ENCODE measurements around the gene KLC4. TPM values are rescaled to one million over a fixed set of nuclear protein-coding genes. Genes with fewer than 3 reads are reported as not detected.
"Not testable (repeated sequence)": the region's sequence is repeated elsewhere in the genome, so short reads cannot be mapped to it uniquely, and the experiment has no call there.

The KLC4 gene
- total RNA-seq, 1 experiment from 2014 or later, result 11.6 TPM

DNA sequence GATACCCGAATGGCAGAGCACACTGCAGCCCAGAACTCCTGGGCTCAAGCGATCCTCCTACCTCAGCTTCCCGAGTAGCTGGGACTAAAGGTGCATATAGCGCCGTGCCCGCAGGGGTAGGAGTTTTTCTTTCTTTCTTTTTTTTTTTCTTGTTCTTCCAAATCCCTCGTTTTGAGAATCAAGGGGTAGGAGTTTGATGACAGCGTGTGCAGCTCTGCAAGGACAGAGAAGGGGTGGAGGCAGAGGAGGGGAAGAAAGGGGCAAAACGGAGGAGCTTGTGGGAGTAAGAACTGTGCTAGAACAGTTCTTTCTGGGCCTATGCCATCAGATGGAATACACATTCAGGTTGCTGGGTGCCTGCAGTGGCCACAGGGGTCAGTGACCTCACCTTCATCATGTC lies 22.7 kb upstream of the KLC4 start:
- DNase-seq (ENCODE audit: low spot score), result no peak

DNA sequence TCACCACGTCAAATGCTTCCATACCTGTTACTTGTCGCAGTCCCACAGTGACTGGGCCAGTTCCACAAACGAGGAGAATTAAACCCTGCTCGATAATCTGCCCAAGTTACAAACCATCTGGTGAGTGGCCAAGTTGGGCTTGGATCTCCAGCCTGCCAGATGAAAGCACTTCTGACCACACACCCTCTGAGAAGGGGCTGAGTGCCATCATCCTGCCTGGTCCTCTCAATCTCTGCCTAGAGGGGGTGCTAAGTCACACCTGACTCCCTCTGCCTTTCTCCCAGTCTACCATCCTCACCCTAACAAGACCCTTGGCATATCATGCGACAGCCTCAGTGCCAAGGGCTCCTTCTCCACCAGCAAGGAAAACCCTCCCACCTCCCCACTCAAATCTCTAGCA lies 22.2 kb upstream of the KLC4 start:
- no peak for DNase-seq (ENCODE audit: low spot score)

DNA sequence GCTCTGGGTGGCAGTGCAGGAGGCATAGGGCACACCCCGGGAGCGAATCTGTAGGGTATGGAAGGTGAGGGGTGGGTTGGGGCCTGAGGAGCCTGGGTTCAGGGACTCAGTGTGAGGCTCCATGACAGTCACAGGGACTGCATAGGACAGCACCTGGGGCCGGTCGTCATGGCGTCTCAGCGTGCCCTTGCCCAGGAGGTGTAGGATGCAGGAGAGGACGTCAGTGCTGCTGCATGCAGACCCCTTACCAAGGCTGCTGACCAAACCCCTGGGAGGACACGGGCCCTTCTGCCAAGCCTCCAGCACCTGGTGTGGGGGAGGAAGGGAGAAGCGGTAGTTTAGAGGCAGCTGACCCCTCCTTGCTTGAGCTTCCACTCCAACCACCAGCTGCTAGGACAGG lies 21.7 kb upstream of the KLC4 start:
- DNase-seq (ENCODE audit: low spot score), result no peak

DNA sequence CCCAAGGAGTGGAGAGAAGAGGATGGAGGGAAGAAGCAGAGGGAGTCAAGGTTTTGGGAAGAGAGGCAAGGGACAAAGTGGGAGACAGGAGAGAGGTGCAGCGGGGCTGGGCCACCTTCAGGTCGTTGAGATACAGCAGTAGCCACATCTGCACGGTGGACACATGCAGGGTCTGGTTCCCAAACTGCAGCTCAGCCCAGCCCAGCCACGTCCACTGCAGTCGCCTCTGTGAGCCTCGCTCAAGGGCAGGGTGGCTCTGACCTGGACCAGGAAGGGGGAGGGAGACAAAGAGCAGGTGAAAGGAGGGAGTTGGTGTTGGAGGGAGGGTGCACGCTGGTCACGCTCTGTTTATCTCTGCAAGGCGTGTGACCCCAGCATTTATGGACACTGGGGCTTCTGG lies 20.7 kb upstream of the KLC4 start:
- no peak for DNase-seq (ENCODE audit: low spot score)

DNA sequence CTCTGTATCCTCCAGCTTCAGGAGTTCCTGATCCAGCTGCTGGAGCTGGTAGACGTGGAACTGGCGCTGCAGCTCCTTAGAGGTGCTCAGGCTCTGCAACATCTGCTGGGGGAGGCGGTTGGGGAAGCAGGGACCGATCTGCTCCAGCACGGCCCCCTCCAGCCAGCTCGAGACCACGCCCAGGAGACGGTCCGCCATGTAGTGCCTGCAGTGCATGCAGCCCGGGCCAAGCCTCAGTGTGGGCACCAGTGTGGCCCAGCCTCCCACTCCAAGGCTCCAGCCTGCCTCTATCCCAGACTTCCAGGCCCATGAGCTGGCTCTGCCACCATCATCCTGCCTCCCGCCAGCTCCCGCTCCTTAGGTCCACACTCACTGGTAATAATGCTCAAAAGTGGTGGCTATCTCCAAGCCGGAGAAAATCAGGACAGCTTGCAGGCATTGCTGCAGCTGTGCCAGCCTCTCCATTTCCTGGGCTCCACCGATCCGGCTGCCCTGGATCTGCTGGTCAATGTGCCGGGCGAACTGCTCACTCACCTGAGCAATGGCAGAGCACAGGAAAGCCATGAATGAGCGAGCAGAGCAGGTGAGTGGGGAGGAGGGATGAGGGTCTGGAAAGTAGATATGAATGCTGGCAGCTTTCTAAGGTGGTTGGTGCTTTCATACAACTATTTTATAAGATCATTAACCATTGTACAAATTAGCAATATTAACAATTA lies 18.7 kb upstream of the KLC4 start:
- no peak for DNase-seq (ENCODE audit: low spot score)

DNA sequence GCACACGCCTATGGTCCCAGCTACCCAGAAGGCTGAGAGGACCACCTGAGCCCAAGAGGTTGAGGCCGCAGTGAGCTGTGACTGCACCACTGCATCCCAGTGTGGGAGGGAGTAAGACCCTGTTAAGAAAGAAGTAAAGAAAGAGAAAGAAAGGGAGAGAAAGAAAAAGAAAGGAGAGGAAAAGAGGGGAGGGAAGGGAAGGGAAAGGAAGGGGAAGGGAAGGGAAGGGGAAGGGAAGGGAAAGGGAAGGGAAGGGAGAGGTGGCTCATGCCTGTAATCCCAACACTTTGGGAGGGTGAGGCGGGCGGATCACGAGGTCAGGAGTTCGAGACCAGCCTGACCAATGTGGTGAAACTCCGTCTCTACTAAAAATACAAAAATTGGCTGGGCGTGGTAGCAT lies 18.0 kb upstream of the KLC4 start:
- DNase-seq (ENCODE audit: low spot score), result not testable (repeated sequence)

DNA sequence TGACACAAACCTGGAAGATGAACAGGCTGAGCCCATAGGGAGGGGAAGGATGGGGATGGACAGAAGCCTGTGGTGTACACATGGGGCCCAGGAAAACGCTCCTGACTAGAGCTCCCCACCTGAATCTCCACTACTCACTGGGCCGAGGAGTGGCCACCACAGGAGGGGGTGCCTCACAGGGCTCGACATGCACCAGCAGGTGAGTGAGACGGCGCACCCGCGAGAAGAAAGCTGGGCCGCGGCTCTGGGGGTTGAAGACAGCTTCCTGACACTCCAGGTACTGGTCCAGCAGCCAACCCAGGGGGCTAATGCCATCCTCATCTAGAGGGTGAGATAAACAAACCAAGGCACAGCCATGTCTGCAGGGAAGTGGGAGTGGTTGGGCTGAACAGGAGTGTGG lies 16.1 kb upstream of the KLC4 start:
- no peak for DNase-seq (ENCODE audit: low spot score)

DNA sequence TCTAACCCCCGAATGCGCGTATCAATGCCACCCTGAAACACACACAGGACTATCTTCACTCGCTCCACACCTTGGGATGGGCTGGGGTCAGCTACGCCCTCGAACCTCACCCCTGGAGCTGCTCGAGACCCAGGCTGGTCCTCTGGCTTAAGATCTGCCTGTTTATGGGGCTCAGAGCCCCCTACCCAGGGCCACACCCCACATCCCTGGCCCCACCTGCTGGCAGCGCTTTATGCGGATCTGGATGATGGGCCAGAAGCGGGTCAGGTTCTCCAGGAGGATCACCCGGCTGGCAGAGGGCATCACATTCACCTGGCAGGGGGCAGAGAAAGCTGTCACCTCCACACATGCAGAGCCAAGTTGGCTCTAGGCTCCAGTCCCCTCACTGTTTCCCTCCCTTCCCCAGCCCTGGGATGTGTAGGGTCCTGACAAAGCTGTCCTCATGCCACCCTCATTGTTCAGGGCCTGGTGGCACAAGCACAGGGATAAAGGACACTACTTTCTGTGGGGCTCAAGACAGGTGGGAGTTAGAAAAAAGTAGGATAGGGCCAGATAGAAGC lies 14.0 kb upstream of the KLC4 start:
- DNase-seq (ENCODE audit: low spot score), result no peak

DNA sequence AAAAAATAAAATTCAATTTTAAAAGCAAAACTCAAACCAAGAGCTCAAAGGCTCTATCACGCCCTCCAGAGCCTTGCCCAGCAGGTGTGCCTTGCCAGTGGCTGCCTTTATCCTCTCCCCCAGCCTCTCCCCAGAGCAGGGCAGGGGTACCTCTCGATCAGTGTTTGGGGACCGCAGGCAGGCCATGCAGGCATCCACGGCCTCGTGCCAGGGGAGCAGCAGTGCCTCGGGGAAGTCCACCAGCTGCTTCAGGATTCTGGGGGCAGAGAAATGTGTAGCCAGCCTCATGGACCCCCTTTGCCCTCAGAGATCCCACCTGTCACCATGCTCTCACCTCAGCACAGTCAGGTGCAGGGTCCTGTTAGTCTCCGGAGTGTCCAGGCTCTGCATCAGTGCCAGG lies 11.4 kb upstream of the KLC4 start:
- no peak for DNase-seq (ENCODE audit: low spot score)

DNA sequence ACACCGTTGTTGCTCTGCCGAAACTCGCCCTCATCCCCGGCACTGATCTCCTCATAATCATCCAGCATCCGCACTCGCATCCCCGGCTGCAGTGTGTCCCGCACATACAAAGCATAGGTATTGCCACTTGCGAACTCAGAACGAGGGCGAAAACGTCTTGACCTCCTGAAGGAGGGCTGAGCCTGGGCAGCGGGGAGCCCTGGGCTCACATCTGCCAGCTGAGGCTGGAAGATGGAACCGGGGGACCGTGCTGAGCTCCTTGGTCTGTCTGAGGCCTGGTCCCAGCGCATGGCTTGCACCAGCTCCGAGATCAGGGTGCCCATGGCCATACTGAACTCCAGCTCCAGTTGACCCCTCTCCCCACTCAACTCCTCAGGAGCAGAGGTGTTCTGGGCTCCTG lies 8.4 kb upstream of the KLC4 start:
- DNase-seq (ENCODE audit: low spot score), result no peak

DNA sequence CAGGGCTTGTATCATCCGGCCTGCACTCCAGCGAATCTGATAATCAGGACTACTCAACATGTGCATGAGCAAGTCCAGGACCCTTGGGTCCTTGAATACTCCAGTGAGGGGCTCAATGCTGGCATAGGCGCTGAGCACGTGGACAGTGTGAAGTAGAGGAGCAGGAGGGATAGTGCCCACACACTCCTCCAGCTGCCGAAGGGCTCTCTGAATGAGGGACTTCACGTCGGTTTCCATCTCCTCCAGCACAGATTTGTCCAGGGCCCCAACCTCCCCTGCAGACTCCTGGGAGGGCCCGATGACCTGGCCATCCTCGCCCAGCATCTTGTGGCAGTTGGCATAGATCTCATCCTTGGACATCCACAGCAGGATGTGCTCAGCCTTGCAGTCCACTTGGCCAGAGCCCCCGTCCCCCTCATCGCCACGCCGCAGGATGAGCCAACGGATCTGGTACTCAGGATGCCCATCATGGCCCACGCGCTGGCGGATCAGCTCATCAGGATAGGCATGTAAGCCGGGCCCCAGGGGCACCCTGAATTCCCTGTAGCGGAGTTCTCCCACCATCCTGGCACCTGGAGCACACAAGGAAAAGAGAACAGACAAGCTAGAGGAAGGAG lies 7.1 kb upstream of the KLC4 start:
- no peak for DNase-seq (ENCODE audit: low spot score)

DNA sequence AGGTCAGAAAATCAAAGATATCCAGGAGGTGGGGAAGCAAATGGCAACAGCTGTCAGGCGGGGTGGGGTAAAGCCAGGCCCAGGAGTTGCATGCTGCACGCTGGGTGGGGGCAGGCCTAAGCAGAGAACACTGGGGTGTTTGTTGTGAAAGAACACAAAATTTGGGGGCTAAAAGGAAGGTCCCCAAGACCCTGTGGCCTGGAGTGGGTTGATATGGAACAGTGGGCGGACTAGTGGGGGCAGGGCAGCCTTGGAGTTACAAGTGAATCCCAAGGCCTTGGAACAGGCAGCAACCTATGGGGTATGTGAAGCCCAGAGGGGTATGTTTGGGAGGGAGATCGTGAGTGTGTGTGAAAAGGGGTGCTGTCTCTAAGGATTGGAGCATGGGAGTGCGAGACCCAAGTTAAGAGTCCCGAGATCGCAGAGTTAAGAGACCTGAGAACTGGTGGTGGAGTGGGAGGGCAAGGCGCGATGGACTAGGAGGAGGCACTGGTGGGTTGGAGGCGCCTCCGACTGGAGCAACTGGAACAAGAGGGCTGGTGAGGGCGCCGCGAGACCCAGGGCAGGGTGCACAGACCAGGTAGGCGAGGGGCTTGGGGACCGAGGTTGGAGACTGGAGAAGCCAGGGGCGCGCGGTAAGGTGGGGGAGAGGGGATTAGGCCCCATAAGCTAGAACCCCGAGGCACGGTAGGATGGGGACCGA lies 6.4 kb upstream of the KLC4 start:
- DNase-seq (ENCODE audit: low spot score), result no peak

DNA sequence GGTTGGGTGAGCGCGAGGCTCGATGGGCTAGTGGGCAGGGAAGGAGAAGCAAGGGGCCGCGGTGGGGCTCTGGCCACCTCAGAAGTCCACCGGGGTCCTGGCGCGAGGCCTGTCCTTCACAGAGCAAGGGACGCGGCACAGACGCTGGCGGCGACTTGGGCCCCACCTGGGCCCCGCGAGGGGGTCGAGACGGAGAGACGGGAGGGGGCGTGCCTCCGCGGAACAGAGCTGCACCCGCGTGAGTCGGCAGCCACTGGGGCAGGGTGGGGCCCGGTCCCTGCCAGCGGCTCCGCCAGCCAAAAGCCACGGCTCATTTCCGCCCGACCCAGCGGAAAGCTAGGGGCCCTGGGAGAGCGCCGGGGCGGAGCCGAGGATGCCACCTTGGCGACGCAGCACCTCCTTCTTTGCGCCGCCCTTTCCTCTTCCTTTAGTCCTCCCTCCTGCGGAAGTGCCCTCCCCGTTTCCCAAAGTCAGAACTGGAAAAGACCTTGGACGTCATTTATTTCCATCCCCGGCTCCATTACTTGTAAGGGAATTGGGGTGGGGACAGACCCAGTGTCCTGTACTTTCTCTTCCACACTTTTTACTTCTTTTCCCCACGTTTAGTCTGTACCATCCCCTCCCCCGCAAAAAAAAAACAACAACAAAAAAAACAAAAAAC lies 5.8 kb upstream of the KLC4 start, which contains the start of gene CUL7:
TSS of gene CUL7 (minus strand) at position 307 of the 661 bp plus-strand sequence. CDS start 1,063 bp downstream, outside the sequence.
- DNase-seq (ENCODE audit: low spot score), result peak; percentile 98

DNA sequence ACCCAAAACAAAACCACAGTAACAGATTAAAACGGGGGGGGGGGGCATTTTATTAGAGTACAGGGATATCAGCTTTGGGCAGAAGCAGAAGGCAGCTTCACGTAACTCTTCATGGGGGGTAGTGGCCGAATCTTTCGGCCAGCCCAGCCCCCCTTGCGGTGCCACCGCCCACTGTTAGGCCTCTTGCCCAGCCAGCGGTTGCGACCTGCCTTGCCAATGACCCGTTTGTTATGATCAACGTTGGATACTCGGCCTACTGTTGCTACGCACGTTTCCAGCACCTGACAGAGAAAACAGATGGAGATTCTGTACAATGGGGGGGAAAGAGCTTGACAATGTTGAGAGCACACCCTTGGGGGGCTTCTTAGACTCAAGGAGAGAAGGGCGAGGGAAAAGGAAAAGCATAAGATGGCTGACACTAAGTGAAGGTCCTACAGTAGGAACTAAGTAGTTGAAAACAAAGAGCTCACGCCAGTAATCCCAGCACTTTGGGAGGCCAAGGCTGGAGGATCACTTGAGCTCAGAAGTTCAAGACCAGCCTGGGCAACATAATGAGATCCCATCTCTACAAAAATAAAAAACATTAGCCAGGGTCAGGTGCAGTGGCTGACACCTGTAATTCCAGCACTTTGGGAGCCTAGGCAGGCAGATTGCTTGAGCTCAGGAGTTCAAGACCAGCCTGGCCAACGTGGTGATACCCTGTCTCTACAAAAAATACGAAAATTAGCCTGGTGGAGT lies 5.1 kb upstream of the KLC4 start:
- no peak for DNase-seq (ENCODE audit: low spot score)

DNA sequence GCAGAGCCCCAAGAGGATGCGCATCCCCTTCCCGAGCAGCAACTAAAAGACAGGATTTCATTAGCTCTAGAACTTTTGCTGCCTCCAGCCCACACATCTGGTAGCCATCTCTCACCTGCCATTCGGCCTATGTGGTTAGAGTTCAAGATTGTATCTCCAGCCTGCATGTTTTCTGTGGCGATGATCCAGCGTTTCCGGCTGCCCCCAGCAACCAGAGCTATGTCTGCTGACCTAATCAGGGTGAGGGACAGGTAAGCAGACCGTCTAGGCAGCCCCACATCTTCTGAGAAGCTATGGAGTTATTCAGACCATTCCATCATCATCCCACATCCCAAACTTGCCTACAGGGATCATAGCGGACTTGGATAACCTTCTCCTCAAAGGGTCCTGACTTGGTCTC lies 3.5 kb upstream of the KLC4 start:
- DNase-seq (ENCODE audit: low spot score), result no peak

DNA sequence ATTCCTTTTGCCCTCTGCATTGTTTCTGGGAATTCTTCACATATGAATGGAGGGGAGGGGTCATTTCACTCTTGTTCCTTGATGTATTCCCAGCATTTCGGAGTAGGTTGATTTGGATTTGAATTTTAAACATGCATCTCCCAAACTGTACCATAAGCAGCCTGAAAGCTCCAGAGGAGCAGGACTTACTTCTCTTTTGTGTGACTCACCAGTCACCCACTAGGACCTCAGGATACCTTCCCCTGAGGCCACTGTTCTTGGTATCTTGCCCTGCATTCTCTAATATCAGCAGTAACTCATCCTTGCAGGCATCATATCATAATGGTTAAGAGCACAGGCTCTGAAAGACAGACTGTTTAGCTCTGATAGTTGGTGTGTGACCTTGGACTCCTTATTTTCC lies 900 bp upstream of the KLC4 start:
- no peak for DNase-seq (ENCODE audit: low spot score)

DNA sequence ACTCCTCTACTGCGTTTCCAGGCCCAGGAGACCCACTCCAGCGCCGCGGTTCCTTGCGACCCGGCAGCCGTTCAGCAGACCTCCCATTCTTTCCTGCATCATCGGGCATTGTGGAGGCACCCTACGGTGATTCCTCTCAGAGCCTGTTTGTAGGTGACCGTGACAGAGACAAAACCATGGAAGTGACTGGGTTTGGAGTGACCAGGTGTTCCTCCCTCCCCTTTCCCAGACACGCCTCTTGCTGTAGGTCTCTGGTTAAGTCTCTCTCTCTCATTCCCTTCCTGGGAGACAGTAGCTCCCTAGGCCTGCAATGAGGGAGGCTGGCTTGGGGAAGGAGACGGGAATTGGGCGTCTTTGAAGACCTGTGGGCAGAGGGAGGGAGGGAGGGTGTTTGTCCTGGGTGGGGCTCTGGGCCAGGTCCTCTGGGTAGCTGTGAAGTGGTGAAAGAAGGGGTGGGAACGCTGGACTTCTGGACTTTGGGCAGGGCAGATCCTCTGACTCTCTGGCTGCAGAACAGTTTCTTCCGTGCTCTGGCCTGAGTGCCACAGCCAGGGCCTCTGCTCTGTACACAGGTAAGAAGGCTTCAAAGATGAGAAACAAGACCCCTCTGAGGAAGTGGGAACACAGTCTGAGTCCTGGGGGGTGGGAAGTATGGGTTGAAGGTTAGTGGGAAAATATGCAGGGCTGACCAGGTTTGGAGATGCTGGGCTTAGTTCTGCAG lies 763 bp downstream of the KLC4 start:
- no peak for DNase-seq (ENCODE audit: low spot score)

DNA sequence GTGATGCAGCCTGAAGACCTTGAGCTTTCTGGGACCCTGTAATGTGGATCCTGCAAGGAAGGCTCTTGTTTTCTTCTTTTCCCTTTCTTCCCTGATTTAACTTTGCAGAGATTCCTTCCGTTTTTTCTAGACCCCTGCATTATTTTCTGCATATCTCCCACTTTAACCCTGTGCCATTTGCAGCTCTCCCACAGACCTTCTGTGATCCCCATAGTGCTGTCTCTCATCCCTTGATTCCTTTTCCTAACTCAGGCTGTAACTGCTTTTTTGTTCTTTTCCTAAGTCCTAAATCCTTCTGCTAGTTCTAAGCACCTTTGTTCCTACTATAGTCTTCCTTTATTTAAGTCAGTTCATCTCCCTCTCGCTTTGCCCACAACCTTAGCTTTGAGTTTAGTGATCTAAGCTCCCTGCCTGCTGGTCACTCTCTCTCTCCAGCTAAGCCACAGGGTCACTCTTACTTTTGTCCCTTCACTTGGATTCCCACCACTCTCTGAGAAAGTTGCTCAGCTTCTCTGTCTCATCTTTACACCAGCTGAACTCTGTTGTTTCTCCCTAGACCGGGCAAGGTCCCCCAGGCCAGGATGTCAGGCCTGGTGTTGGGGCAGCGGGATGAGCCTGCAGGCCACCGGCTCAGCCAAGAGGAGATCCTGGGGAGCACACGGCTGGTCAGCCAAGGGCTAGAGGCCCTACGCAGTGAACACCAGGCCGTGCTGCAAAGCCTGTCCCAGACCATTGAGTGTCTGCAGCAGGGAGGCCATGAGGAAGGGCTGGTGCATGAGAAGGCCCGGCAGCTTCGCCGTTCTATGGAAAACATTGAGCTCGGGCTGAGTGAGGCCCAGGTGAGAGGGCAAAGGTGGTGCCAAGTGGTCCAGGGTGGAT lies 1.6 kb downstream of the KLC4 start:
- DNase-seq (ENCODE audit: low spot score), result no peak

DNA sequence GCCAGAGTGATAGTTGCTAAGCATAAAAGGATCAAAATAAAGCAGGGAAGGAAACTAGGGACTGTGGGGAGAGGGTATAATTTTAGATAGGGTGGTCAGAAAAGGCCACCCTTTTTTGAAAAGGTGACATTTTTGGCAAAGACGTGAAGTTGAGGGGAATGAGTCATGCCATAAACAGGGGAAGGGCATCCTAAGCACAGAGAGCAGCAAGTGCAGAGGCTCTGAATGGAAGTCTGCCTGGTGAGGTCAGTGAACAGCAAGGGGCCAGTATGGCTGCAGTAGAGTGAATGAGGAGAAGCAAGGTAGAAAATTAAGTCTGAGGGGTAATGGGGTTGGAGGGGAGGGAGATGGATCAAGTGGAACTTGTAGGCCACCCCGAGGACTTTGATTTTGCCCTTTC lies 2.4 kb downstream of the KLC4 start:
- no peak for DNase-seq (ENCODE audit: low spot score)

DNA sequence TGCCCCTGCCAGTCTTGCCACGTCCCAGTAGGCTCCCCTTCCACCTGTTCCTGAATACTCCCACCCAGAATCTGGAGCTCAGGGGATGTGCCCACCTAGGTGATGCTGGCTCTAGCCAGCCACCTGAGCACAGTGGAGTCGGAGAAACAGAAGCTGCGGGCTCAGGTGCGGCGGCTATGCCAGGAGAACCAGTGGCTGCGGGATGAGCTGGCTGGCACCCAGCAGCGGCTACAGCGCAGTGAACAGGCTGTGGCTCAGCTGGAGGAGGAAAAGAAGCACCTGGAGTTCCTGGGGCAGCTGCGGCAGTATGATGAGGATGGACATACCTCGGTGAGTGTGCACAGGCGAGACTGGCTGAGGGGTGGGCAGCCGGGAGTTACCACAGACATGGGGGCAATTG lies 3.4 kb downstream of the KLC4 start:
- DNase-seq (ENCODE audit: low spot score), result no peak

Data from H4 (cell line).